DOHH2 (cell line): ENCODE data around the gene POU2AF3.

Experiments used
- H3F3A ChIP-seq: fragments of 200-600 bp; sonication (generic), shearing (Covaris generic); 2 replicates; pipeline ENCODE4 v1.6.0; 2016; ENCODE audit warnings: antibody characterized with exemption, mild to moderate bottlenecking; ENCODE audit not compliant: control insufficient read depth, insufficient read depth
- H3K27ac ChIP-seq: fragments of 200-600 bp; sonication (generic); 2 replicates; pipeline ENCODE4 v1.5.1; 2014; ENCODE audit warnings: low read depth, mild to moderate bottlenecking, low read length, moderate library complexity
- H3K27me3 ChIP-seq: fragments of 200-600 bp; sonication (generic); 2 replicates; pipeline ENCODE4 v1.6.1; 2014; ENCODE audit warnings: mild to moderate bottlenecking, low read length, mixed read lengths; ENCODE audit not compliant: control insufficient read depth
- H3K36me3 ChIP-seq: fragments of 200-600 bp; sonication (generic); 2 replicates; pipeline ENCODE4 v1.6.1; 2014; ENCODE audit warnings: mild to moderate bottlenecking, low read length, moderate library complexity, mixed read lengths; ENCODE audit not compliant: control insufficient read depth
- H3K4me1 ChIP-seq: fragments of 200-600 bp; sonication (generic); 2 replicates; pipeline ENCODE4 v1.6.1; 2014; ENCODE audit warnings: mild to moderate bottlenecking, low read length, mixed read lengths; ENCODE audit not compliant: control insufficient read depth
- H3K4me2 ChIP-seq: fragments of 200-600 bp; sonication (generic); 2 replicates; pipeline ENCODE4 v1.6.0; 2014; ENCODE audit warnings: mild to moderate bottlenecking, low read length, moderate library complexity
- H3K4me3 ChIP-seq: fragments of 200-600 bp; sonication (generic); 2 replicates; pipeline ENCODE4 v1.5.1; 2014; ENCODE audit warnings: mild to moderate bottlenecking, low read length, mixed read lengths
- H3K79me2 ChIP-seq: fragments of 200-600 bp; sonication (generic); 2 replicates; pipeline ENCODE4 v1.6.1; 2014; ENCODE audit warnings: mild to moderate bottlenecking, low read length, mixed read lengths; ENCODE audit not compliant: control insufficient read depth
- H3K9me2 ChIP-seq: fragments of 200-600 bp; sonication (generic); replicated peaks from 2 replicates; pipeline ENCODE4 v1.6.1; 2014; ENCODE audit warnings: mild to moderate bottlenecking, low read length, mixed read lengths; ENCODE audit not compliant: control insufficient read depth
- H3K9me3 ChIP-seq: fragments of 200-600 bp; sonication (generic); 2 replicates; pipeline ENCODE4 v1.6.1; 2014; ENCODE audit warnings: antibody characterized with exemption, low read length, mixed read lengths; ENCODE audit not compliant: control insufficient read depth, insufficient read depth
- H4K20me1 ChIP-seq: fragments of 200-600 bp; sonication (generic); 2 replicates; pipeline ENCODE4 v1.6.0; 2014; ENCODE audit warnings: low read depth, mild to moderate bottlenecking, antibody characterized with exemption, low read length, moderate library complexity; ENCODE audit not compliant: control insufficient read depth, insufficient read depth
- EZH2phosphoT487 ChIP-seq: fragments of 200-600 bp; sonication (generic); IDR thresholded peaks from 2 replicates; pipeline ENCODE4 v1.6.1; 2017; ENCODE audit warnings: borderline replicate concordance, mild to moderate bottlenecking, antibody characterized with exemption, low read length, moderate library complexity, mixed read lengths
- TF ChIP-seq, protein P1 (sequence below): fragments of 200-600 bp; sonication (generic); IDR thresholded peaks from one replicate; pipeline ENCODE4 v1.5.1; 2014; ENCODE audit warnings: antibody characterized with exemption, mild to moderate bottlenecking, low read depth, low read length; ENCODE audit not compliant: poor library complexity, severe bottlenecking

POU2AF3 gene

DNA sequence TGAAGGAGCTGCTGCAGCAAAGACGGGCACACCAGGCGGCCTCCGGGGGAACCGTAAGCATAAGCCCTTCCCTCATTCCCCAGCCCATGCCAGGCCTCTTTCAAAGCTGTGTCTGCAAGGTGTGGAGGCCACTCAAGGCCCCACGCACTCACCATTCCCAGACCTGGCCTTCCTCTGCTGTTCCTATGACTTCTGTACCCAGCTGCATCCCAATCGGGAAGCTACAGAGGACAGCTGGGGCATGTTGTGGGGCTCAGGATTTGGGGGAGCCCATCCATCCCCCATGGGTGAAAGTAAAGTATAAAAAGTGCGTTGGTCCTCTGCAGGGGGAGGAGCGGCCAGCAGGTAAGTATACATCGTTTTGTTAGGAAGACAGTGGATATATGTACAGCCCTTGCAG, 2.2 kb downstream of the POU2AF3 start:
- Histone ChIP-seq H3K27me3 (peaks cover 36% of the 10 kb centered on the region), H4K20me1 (no peaks in the 10 kb centered on the region), H3K4me2 (no peak overlapping the region), H3K79me2 (no peaks in the 10 kb centered on the region), H3K27ac (no peak overlapping the region), H3K4me1 (peaks cover 16% of the 10 kb centered on the region), H3K36me3 (no peaks in the 10 kb centered on the region), H3K9me2 (no peaks in the 10 kb centered on the region), H3F3A (no peaks in the 10 kb centered on the region), H3K9me3 (no peaks in the 10 kb centered on the region), H3K4me3 (no peak overlapping the region)
- TF ChIP-seq EZH2phosphoT487 = no peak
- TF ChIP-seq, protein P1, sequence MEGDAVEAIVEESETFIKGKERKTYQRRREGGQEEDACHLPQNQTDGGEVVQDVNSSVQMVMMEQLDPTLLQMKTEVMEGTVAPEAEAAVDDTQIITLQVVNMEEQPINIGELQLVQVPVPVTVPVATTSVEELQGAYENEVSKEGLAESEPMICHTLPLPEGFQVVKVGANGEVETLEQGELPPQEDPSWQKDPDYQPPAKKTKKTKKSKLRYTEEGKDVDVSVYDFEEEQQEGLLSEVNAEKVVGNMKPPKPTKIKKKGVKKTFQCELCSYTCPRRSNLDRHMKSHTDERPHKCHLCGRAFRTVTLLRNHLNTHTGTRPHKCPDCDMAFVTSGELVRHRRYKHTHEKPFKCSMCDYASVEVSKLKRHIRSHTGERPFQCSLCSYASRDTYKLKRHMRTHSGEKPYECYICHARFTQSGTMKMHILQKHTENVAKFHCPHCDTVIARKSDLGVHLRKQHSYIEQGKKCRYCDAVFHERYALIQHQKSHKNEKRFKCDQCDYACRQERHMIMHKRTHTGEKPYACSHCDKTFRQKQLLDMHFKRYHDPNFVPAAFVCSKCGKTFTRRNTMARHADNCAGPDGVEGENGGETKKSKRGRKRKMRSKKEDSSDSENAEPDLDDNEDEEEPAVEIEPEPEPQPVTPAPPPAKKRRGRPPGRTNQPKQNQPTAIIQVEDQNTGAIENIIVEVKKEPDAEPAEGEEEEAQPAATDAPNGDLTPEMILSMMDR = no peak

- Histone ChIP-seq H3K4me3 (no peak overlapping the region), H3K27ac (no peak overlapping the region), H3K36me3 (no peaks in the 10 kb centered on the region), H4K20me1 (no peaks in the 10 kb centered on the region), H3K4me2 (no peak overlapping the region), H3K9me2 (no peaks in the 10 kb centered on the region), H3K27me3 (peaks cover 39% of the 10 kb centered on the region), H3K9me3 (no peaks in the 10 kb centered on the region), H3K4me1 (peaks cover 16% of the 10 kb centered on the region), H3F3A (no peaks in the 10 kb centered on the region), H3K79me2 (no peaks in the 10 kb centered on the region)
- TF ChIP-seq, protein P1 = no peak
- TF ChIP-seq EZH2phosphoT487 = no peak
Observed at GRCh38 chr11:111301004-111301841, 2.9 kb downstream of the POU2AF3 start.

DNA sequence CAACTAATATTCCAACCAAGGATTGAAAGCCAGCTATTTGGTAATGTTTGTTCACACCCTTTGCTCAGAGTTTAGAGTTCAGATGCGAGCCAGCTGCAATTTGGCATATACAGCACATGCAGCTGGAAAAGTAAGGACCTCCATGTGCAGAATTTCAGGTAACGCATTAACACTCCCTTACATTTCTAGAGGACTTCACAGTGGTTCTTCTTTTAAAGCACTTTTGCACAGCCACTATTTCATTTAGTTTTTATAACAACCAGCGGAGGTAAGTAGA, 3.4 kb downstream of the POU2AF3 start:
- Histone ChIP-seq H3F3A (no peaks in the 10 kb centered on the region), H3K9me3 (no peaks in the 10 kb centered on the region), H3K27ac (no peak overlapping the region), H3K27me3 (peaks cover 44% of the 10 kb centered on the region), H3K4me1 (peaks cover 16% of the 10 kb centered on the region), H3K9me2 (no peaks in the 10 kb centered on the region), H3K79me2 (no peaks in the 10 kb centered on the region), H4K20me1 (no peaks in the 10 kb centered on the region), H3K4me3 (no peak overlapping the region), H3K36me3 (no peaks in the 10 kb centered on the region), H3K4me2 (no peak overlapping the region)
- no peak for TF ChIP-seq EZH2phosphoT487
- TF ChIP-seq, protein P1 = no peak
